ENCODE data around the gene PLD1.

DNA sequence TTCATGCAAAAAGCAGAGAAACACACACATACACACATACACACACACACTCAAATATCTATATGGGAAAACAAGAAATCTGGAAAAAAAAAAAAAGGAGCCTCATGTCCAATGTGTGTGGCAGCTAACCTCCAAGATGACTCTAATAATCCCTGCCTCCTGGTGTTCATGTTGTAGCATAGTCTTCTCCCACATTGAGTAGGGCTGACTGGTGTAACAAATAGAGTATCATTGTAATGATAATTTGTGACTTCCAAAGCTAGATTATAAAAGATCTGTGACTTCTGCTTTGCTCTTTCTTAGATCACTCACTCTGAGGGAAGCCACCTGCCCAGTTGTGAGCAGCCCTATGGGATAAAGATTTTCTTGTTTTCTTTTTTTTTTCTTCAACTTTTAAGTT is 219.2 kb downstream of the PLD1 start:
- no peak for TF ChIP-seq GATA2 (IDR thresholded peaks at IDR 0.05; ENCODE audit: low read depth, low read length)
- no peak for TF ChIP-seq GATA3 (IDR thresholded peaks at IDR 0.05; ENCODE audit: low read depth, low read length)
